ENCODE results near the gene SOX21.

SOX21 gene

DNA sequence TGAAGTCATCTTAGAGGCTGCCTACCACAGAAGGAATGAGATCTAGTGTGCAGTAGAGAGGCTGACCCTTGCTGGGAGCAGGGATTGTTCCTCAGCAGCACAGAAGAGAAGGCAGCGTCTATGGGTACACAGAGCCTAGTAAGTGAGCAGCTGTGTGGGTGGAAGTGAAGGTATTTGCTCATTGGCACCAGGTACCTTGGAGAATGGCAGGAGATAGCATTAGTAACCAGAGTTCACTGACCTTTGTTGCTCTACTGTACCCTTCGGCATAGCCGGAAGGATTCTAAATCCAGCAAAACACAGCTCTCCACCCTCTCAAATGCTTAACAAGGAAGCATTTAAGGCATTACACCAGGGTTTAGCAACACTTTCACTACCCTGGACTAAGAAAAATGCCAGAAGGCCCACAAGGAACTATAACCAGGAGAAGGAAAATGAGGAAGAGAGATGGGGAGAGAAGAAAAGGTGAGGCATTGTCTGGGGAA is 12.3 kb downstream of the SOX21 start:
- H3K4me1 ChIP-seq, result no peaks in the 10 kb centered on the region
- peaks cover 16% of the 10 kb centered on the region for H3K27me3 ChIP-seq (ENCODE audit: control insufficient read depth, insufficient read depth, low read length)
- no peaks in the 10 kb centered on the region for H3K9me3 ChIP-seq (ENCODE audit: control insufficient read depth, low read length)
- no peak overlapping the region for H3K27ac ChIP-seq
- H3K79me2 ChIP-seq, result no peaks in the 10 kb centered on the region
- no peak overlapping the region for H3K9ac ChIP-seq
- no peak overlapping the region for H3K4me3 ChIP-seq (ENCODE audit: low read depth, low read length)
- TF ChIP-seq, protein P1, sequence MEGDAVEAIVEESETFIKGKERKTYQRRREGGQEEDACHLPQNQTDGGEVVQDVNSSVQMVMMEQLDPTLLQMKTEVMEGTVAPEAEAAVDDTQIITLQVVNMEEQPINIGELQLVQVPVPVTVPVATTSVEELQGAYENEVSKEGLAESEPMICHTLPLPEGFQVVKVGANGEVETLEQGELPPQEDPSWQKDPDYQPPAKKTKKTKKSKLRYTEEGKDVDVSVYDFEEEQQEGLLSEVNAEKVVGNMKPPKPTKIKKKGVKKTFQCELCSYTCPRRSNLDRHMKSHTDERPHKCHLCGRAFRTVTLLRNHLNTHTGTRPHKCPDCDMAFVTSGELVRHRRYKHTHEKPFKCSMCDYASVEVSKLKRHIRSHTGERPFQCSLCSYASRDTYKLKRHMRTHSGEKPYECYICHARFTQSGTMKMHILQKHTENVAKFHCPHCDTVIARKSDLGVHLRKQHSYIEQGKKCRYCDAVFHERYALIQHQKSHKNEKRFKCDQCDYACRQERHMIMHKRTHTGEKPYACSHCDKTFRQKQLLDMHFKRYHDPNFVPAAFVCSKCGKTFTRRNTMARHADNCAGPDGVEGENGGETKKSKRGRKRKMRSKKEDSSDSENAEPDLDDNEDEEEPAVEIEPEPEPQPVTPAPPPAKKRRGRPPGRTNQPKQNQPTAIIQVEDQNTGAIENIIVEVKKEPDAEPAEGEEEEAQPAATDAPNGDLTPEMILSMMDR (IDR thresholded peaks at IDR 0.05), result no peak
- no peak overlapping the region for H2AFZ ChIP-seq
- no peak overlapping the region for H3K4me2 ChIP-seq (ENCODE audit: low read length)
- H3K36me3 ChIP-seq (ENCODE audit: control insufficient read depth, insufficient read depth, low read length), result no peaks in the 10 kb centered on the region

DNA sequence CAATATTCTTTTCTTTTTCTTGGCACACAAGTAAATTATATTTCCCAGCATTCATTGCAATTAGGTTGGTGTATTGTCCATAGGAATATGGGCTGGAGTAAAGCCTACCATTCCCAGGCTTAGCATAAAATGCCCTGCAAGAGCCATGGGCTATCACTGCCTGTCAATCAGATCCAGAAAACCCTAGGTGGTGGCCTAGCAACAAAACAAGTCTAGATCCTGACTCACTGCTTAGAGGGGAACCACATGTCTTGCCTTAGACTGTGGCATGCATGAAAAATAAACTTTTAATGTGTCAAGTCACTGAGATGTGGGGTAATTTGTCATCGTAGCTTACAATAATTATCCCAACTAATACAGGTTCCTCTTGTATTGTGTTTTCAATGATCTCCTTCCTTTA is 16.2 kb downstream of the SOX21 start:
- H3K4me3 ChIP-seq (ENCODE audit: low read depth, low read length), result no peak overlapping the region

DNA sequence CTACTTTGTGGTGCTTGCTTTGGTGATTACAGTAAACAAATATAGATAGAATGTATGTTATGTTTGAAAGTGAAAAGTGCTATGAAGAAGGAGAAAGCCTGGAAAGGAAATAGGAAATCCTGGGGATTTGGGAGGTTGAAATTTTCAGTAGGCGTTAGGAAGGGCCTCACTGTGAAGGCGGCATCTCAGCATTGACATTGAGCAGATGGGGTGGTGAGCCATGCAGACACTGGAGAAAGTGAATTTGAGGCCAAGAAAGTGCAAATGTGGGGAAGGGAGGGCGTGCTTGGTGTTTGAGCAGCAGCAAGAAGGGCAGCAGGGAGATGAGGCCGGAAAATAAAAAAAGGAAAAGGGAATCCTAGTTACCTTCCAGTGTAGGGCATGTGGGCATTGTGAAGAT is 20.3 kb downstream of the SOX21 start:
- H3K27me3 ChIP-seq (ENCODE audit: control insufficient read depth, insufficient read depth, low read length), result no peaks in the 10 kb centered on the region
- H3K36me3 ChIP-seq (ENCODE audit: control insufficient read depth, insufficient read depth, low read length), result no peaks in the 10 kb centered on the region
- no peaks in the 10 kb centered on the region for H3K79me2 ChIP-seq
- H3K4me3 ChIP-seq (ENCODE audit: low read depth, low read length), result no peak overlapping the region
- H3K9me3 ChIP-seq (ENCODE audit: control insufficient read depth, low read length), result no peaks in the 10 kb centered on the region
- TF ChIP-seq, protein P1 (IDR thresholded peaks at IDR 0.05), result no peak
- H3K9ac ChIP-seq, result no peak overlapping the region
- no peak overlapping the region for H2AFZ ChIP-seq
- no peak overlapping the region for H3K27ac ChIP-seq
- H3K4me2 ChIP-seq (ENCODE audit: low read length), result no peak overlapping the region
- H3K4me1 ChIP-seq, result no peaks in the 10 kb centered on the region

More for the DNA sequence above, 16.2 kb downstream of the SOX21 start:
- H3K9ac ChIP-seq, result no peak overlapping the region
- no peaks in the 10 kb centered on the region for H3K4me1 ChIP-seq
- H3K27me3 ChIP-seq (ENCODE audit: control insufficient read depth, insufficient read depth, low read length), result peaks cover 2% of the 10 kb centered on the region
- no peaks in the 10 kb centered on the region for H3K79me2 ChIP-seq
- no peak overlapping the region for H3K4me2 ChIP-seq (ENCODE audit: low read length)
- H3K36me3 ChIP-seq (ENCODE audit: control insufficient read depth, insufficient read depth, low read length), result no peaks in the 10 kb centered on the region
- TF ChIP-seq, protein P1 (IDR thresholded peaks at IDR 0.05), result no peak
- no peak overlapping the region for H3K27ac ChIP-seq
- H2AFZ ChIP-seq, result no peak overlapping the region
- no peaks in the 10 kb centered on the region for H3K9me3 ChIP-seq (ENCODE audit: control insufficient read depth, low read length)

DNA sequence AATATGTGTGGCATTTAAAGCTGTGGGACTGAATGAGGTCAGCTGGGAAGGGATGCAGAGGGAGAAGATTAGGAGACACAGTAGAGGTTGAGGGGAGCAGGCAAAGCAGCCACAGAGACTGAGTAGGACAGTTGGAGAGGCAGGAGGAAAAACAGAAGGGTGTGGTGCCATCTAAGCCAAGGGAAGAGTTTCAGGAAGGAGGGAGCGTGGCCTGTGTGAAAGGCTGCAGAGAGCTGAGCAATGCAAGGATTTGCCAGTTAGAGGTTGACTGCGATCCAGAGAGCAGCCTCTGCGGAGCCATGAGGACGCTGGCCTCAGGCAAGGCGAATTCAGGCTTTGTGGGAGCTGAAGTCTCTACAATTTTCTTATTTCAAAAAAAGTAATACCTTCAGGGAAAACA is 28.9 kb downstream of the SOX21 start:
- H3K79me2 ChIP-seq, result no peaks in the 10 kb centered on the region
- H3K4me2 ChIP-seq (ENCODE audit: low read length), result no peak overlapping the region
- TF ChIP-seq, protein P1 (IDR thresholded peaks at IDR 0.05), result no peak
- H3K4me1 ChIP-seq, result no peaks in the 10 kb centered on the region
- H3K4me3 ChIP-seq (ENCODE audit: low read depth, low read length), result no peak overlapping the region
- no peaks in the 10 kb centered on the region for H3K36me3 ChIP-seq (ENCODE audit: control insufficient read depth, insufficient read depth, low read length)
- no peak overlapping the region for H2AFZ ChIP-seq
- no peak overlapping the region for H3K9ac ChIP-seq
- no peaks in the 10 kb centered on the region for H3K9me3 ChIP-seq (ENCODE audit: control insufficient read depth, low read length)
- no peaks in the 10 kb centered on the region for H3K27me3 ChIP-seq (ENCODE audit: control insufficient read depth, insufficient read depth, low read length)
- no peak overlapping the region for H3K27ac ChIP-seq

DNA sequence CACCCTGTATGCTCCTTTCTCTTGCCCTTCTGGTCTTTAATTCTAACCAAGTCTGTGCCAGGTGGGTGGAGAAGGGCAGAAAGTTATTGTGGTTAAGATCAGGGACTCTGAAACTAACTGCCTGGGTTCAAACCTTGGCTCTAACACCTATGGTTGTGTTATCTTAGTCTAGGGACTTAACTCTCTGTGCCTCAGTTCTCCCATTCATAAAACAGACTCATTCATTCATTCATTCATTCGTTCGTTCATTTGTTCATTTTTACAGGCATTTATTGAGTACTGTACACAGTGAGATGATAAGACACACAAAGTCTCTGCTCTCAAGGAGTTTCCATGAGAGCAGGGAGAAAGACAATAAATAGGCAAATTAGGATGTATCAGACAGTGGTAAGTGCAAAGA is 30.1 kb downstream of the SOX21 start:
- H3K4me2 ChIP-seq (ENCODE audit: low read length), result no peak overlapping the region
- H2AFZ ChIP-seq, result no peak overlapping the region
- no peaks in the 10 kb centered on the region for H3K9me3 ChIP-seq (ENCODE audit: control insufficient read depth, low read length)
- H3K27me3 ChIP-seq (ENCODE audit: control insufficient read depth, insufficient read depth, low read length), result no peaks in the 10 kb centered on the region
- no peak overlapping the region for H3K27ac ChIP-seq
- H3K4me3 ChIP-seq (ENCODE audit: low read depth, low read length), result no peak overlapping the region
- no peaks in the 10 kb centered on the region for H3K79me2 ChIP-seq
- no peaks in the 10 kb centered on the region for H3K4me1 ChIP-seq
- H3K9ac ChIP-seq, result no peak overlapping the region
- H3K36me3 ChIP-seq (ENCODE audit: control insufficient read depth, insufficient read depth, low read length), result no peaks in the 10 kb centered on the region
- TF ChIP-seq, protein P1 (IDR thresholded peaks at IDR 0.05), result no peak

Measured in parathyroid adenoma (tissue), 2 donors.